B cell (primary cell): ENCODE data around the gene SERPINB6. TPM values are rescaled to one million over a fixed set of nuclear protein-coding genes. Genes with fewer than 3 reads are reported as not detected.

Source experiments
- ATAC-seq: fragments of 200-7000 bp; cut with Tn5 transposase; one replicate; pipeline ENCODE4 v1.10.0; 2021; ENCODE audit warnings: low read depth, mild to moderate bottlenecking, moderate number of reproducible peaks, moderate library complexity
- CTCF ChIA-PET: fragments of 350-600 bp; sonication (Branson Sonifier 250); formaldehyde crosslinking; loops from one replicate; lab custom pipeline; 2021; ENCODE audit warnings: antibody characterized with exemption, inconsistent platforms; lab: Charles Lee
- POLR2A ChIA-PET: fragments of 350-600 bp; sonication (Branson Sonifier 250); formaldehyde crosslinking; loops from one replicate; lab custom pipeline; 2021; ENCODE audit warnings: antibody characterized with exemption; lab: Charles Lee
- DNase-seq: peaks from one replicate; pipeline ENCODE4 v3.0.0; 2013
- H2AFZ ChIP-seq: 2 replicates; pipeline ENCODE4 v1.6.1; 2012; ENCODE audit warnings: mild to moderate bottlenecking, low read depth, low read length; ENCODE audit not compliant: insufficient read depth, poor library complexity, severe bottlenecking
- H3K27ac ChIP-seq, 2 donors: 1 replicate in 1 of 2; 2 replicates in 1 of 2; pipeline ENCODE4 v1.5.1; 2012 to 2013; ENCODE audit warnings: low read length in 2 of 2, mild to moderate bottlenecking in 2 of 2, moderate library complexity in 1 of 2
- H3K27me3 ChIP-seq, 4 experiments: fragments of 200-600 bp in 1 of 4; sonication (generic) in 1 of 4; replicated peaks in 1 of 4; 1 replicate in 2 of 4; 2 replicates in 2 of 4; pipeline versions ENCODE4 v1.6.1 to v1.7.0; 2013 to 2016; ENCODE audit warnings: low read length in 3 of 4, mild to moderate bottlenecking in 2 of 4, mixed read lengths in 1 of 4, moderate library complexity in 1 of 4; ENCODE audit not compliant: insufficient read depth in 4 of 4, control insufficient read depth in 3 of 4; ENCODE audit errors: control extremely low read depth in 1 of 4
- H3K36me3 ChIP-seq, 2 experiments: replicated peaks in 1 of 2; 1 replicate in 1 of 2; 2 replicates in 1 of 2; pipeline versions ENCODE4 v1.6.1 to v1.7.1; 2013; ENCODE audit warnings: low read length in 1 of 2; ENCODE audit not compliant: insufficient read depth in 2 of 2, control insufficient read depth in 1 of 2; ENCODE audit errors: control extremely low read depth in 1 of 2, extremely low read depth in 1 of 2
- H3K4me1 ChIP-seq, 2 donors: fragments of 200-600 bp in 1 of 2; sonication (generic) in 1 of 2; 1 replicate in 1 of 2; 2 replicates in 1 of 2; pipeline versions ENCODE4 v1.5.1 to v1.6.1; 2013 to 2017; ENCODE audit warnings: low read length in 2 of 2; ENCODE audit not compliant: control insufficient read depth in 2 of 2, insufficient read depth in 2 of 2
- H3K4me2 ChIP-seq: replicated peaks from 2 replicates; pipeline ENCODE3; 2012; ENCODE audit warnings: mild to moderate bottlenecking, low read depth, low read length; ENCODE audit not compliant: poor library complexity, severe bottlenecking
- H3K4me3 ChIP-seq, 5 experiments: fragments of 200-600 bp in 1 of 5; sonication (generic) in 1 of 5; 1 replicate in 3 of 5; 2 replicates in 2 of 5; pipeline versions ENCODE4 v1.5.1 to v1.7.0; 2011 to 2016; ENCODE audit warnings: low read length in 4 of 5, mild to moderate bottlenecking in 4 of 5, low read depth in 2 of 5, control low read depth in 1 of 5, moderate library complexity in 1 of 5; ENCODE audit not compliant: insufficient read depth in 1 of 5; ENCODE audit errors: control extremely low read depth in 1 of 5, extremely low read depth in 1 of 5
- H3K79me2 ChIP-seq: fragments of 200-600 bp; sonication (generic); one replicate; pipeline ENCODE4 v1.6.0; 2016; ENCODE audit warnings: low read length; ENCODE audit not compliant: control insufficient read depth, insufficient read depth
- H3K9ac ChIP-seq: fragments of 200-600 bp; sonication (generic); 2 replicates; pipeline ENCODE4 v1.6.1; 2017; ENCODE audit warnings: mild to moderate bottlenecking, low read length, moderate library complexity
- H3K9me3 ChIP-seq, 3 donors: one replicate each; pipeline versions ENCODE4 v1.6.1 to v1.7.1; 2013; ENCODE audit warnings: low read length in 2 of 3; ENCODE audit not compliant: control insufficient read depth in 2 of 3, insufficient read depth in 1 of 3; ENCODE audit errors: control extremely low read depth in 1 of 3
- H4K20me1 ChIP-seq: 2 replicates; pipeline ENCODE4 v1.6.0; 2012; ENCODE audit warnings: mild to moderate bottlenecking, low read length; ENCODE audit not compliant: insufficient read depth, control insufficient read depth, poor library complexity, severe bottlenecking
- H3K27ac Mint-ChIP-seq: one replicate; pipeline ENCODE4 v1.8.0; 2021; ENCODE audit warnings: mixed read lengths
- H3K27me3 Mint-ChIP-seq: one replicate; pipeline ENCODE4 v1.8.0; 2021; ENCODE audit warnings: mixed read lengths
- H3K4me1 Mint-ChIP-seq: one replicate; pipeline ENCODE4 v1.8.0; 2021; ENCODE audit warnings: mixed read lengths
- H3K4me3 Mint-ChIP-seq: one replicate; pipeline ENCODE4 v1.8.0; 2021; ENCODE audit warnings: mixed read lengths
- H3K9me3 Mint-ChIP-seq: one replicate; pipeline ENCODE4 v1.8.0; 2022; ENCODE audit warnings: mixed read lengths; ENCODE audit not compliant: insufficient read depth
- EZH2 ChIP-seq: IDR thresholded peaks from 2 replicates; pipeline ENCODE4 v1.6.1; 2012; ENCODE audit warnings: borderline replicate concordance, low read depth, mild to moderate bottlenecking, moderate library complexity, low read length; ENCODE audit not compliant: insufficient read depth, poor library complexity, severe bottlenecking
- WGBS: methylation state at CpG from one replicate; pipeline ENCODE4 v1.1.5; 2013; ENCODE audit warnings: missing lambda C conversion rate; ENCODE audit not compliant: insufficient coverage; 5-methylcytosine and 5-hydroxymethylcytosine counted together
- intact Hi-C: fragments of 100-400 bp; cut with micrococcal nuclease; formaldehyde crosslinking; loops from one replicate; pipeline ENCODE4 v1.10.0; 2022
- polyA plus RNA-seq: library from polyadenylated mRNA; depleted of rRNA; stranded (reverse); fragments of >200 nt; gene quantifications from 2 replicates; pipeline ENCODE4 v1.2.3, GENCODE V29; 2012
- total RNA-seq, 2 donors: library from RNA; stranded (reverse); fragments of 120-200 nt in 1 of 2; gene quantifications; 1 replicate in 1 of 2; 2 replicates in 1 of 2; pipeline versions ENCODE4 v1.2.3 to v1.2.4, GENCODE V29; 2013 to 2022
- TF ChIP-seq, protein P1 (sequence below): fragments of 200-600 bp; IDR thresholded peaks from one replicate; pipeline ENCODE4 v1.8.0; 2022; ENCODE audit warnings: antibody characterized with exemption, mild to moderate bottlenecking

Gene SERPINB6
- total and polyA plus RNA-seq, 2 donors (not counting 1 experiment from before 2014, with no cell fraction given) = 35.2 to 58.5 TPM

DNA sequence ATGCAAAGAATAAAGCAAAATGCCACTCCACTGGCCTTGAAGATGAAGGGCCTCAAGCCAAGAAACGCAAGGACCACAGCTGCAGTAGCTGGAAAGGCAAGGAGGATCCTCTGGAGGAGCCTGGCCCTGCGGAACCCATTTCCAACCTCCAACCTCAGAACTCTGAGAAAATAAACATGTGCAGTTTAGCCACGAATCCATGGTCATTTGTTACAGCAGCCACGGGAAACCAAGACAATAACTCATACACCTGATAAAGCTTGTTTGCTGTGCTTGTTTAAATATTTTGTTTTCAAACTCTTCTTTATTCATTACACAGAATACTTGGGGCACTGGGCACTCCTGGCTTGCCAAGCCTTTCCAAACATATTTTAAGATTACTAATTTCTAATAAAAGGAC, 10.4 kb downstream of the SERPINB6 start:
- Histone ChIP-seq H3K4me3 (no peak overlapping the region), H3K4me1 (peaks cover 3 to 4% of the 10 kb centered on the region in 2 donors), H3K9ac (no peak overlapping the region), H3K36me3 (peaks cover 0 to 3% of the 10 kb centered on the region in 2 experiments), H3K27ac (no peak overlapping the region), H2AFZ (no peak overlapping the region), H3K9me3 (no peaks in the 10 kb centered on the region), H4K20me1 (no peaks in the 10 kb centered on the region), H3K79me2 (no peaks in the 10 kb centered on the region), H3K27me3 (no peaks in the 10 kb centered on the region), H3K4me2 (no peak overlapping the region)
- Mint-ChIP-seq H3K9me3 (no peaks in the 10 kb centered on the region), H3K4me1 (peaks cover 24% of the 10 kb centered on the region), H3K4me3 (no peak overlapping the region), H3K27ac (no peak overlapping the region), H3K27me3 (no peaks in the 10 kb centered on the region)
- DNase-seq (no peak), ATAC-seq (no peak)
- TF ChIP-seq EZH2 = no peak
- TF ChIP-seq, protein P1, sequence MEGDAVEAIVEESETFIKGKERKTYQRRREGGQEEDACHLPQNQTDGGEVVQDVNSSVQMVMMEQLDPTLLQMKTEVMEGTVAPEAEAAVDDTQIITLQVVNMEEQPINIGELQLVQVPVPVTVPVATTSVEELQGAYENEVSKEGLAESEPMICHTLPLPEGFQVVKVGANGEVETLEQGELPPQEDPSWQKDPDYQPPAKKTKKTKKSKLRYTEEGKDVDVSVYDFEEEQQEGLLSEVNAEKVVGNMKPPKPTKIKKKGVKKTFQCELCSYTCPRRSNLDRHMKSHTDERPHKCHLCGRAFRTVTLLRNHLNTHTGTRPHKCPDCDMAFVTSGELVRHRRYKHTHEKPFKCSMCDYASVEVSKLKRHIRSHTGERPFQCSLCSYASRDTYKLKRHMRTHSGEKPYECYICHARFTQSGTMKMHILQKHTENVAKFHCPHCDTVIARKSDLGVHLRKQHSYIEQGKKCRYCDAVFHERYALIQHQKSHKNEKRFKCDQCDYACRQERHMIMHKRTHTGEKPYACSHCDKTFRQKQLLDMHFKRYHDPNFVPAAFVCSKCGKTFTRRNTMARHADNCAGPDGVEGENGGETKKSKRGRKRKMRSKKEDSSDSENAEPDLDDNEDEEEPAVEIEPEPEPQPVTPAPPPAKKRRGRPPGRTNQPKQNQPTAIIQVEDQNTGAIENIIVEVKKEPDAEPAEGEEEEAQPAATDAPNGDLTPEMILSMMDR = no peak
- intact Hi-C loops = no loop called here
- WGBS = 78% methylated on average over 1 of the region's 4 CpGs
- POLR2A ChIA-PET = no interaction called here
- CTCF ChIA-PET = no interaction called here

DNA sequence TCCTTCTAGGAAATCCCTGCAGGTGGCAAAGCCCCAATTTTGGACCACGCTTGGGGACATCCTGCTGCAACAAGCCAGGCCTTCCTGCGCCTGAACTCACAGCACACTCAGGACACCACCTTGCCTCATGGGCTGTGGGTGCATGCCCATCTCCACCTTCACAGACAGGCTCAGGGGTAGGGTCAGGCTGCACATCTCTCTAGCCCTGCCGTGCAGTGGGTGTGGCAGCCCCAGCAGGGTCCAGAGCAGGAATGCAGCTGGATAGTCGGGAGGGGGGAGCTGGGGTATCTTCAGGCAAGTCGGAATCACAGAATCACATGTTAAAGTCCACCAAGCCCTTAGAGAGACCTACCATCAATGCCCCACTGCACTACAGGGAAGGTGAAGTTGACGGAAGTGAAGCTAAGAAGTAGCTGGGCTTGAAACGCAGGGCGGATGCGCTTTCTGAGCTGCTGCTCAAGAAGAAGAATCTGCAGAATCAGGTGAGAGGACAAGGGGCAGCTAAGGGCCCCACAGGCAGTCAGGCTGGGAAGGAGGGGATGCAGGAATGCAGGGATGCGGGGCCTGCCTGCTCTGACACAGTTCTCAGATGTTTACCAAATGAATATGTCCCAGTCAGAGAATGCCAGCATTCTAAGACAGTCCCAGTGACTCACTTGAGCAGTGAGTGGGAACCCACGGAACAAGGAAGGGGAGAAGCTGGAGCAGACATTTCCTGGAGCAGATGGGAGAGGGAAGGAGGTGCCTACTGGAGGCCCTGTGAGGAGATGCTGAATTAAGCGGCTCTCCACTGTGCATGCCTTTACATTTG, 11.3 kb downstream of the SERPINB6 start:
- Mint-ChIP-seq H3K27ac (no peak overlapping the region), H3K4me3 (no peak overlapping the region), H3K4me1 (peaks cover 24% of the 10 kb centered on the region), H3K27me3 (no peaks in the 10 kb centered on the region), H3K9me3 (no peaks in the 10 kb centered on the region)
- no peak overlapping the region for H3K4me3 ChIP-seq
- no peaks in the 10 kb centered on the region for H3K79me2 ChIP-seq
- peaks cover 3 to 4% of the 10 kb centered on the region in 2 donors for H3K4me1 ChIP-seq
- H3K9ac ChIP-seq = no peak overlapping the region
- 95% methylated on average over 8 of the region's 12 CpGs for WGBS
- peaks cover 0 to 5% of the 10 kb centered on the region in 2 experiments for H3K36me3 ChIP-seq
- H3K27ac ChIP-seq = no peak overlapping the region
- H3K27me3 ChIP-seq = no peaks in the 10 kb centered on the region
- ChIA-PET CTCF (no interaction called here), POLR2A (interaction anchor here (0.6 kb wide), 1 partner anchor 9 kb away, joined by 3 read pairs; no protein-coding TSS in a partner anchor)
- no peak for TF ChIP-seq EZH2
- TF ChIP-seq, protein P1 = no peak
- ATAC-seq (no peak), DNase-seq (no peak)
- no peak overlapping the region for H3K4me2 ChIP-seq
- H2AFZ ChIP-seq = no peak overlapping the region
- H4K20me1 ChIP-seq = no peaks in the 10 kb centered on the region
- no peaks in the 10 kb centered on the region for H3K9me3 ChIP-seq
- intact Hi-C loops = no loop called here
